HCT116 (cell line): ENCODE data around the gene RGS18. TPM values are rescaled to one million over a fixed set of nuclear protein-coding genes. Genes with fewer than 3 reads are reported as not detected.

Experiments used
- ATAC-seq: fragments of 200-7000 bp; cut with Tn5 transposase; 2 replicates; pipeline ENCODE4 v1.9.1; 2020; ENCODE audit warnings: mild to moderate bottlenecking, moderate library complexity
- BruUV-seq: library from RNA; stranded (reverse); fragments of 400-500 nt; replicated peaks from 2 replicates; lab custom pipeline; 2021; lab: Mats Ljungman, UMichigan
- CTCF ChIA-PET: fragments of 300-600 bp; sonication (Branson Sonifier 250); formaldehyde crosslinking; loops from one replicate; lab custom pipeline; 2021; ENCODE audit warnings: antibody characterized with exemption; lab: Charles Lee
- POLR2A ChIA-PET: fragments of 300-600, 350-600 bp; sonication (Branson Sonifier 250); formaldehyde crosslinking; loops from one replicate; lab custom pipeline; 2021; ENCODE audit warnings: antibody characterized with exemption; lab: Charles Lee
- RAD21 ChIA-PET, 2 experiments: fragments of 300-600 bp; sonication (Branson Sonifier 250); formaldehyde crosslinking; loops; one replicate each; lab custom pipeline; 2023; ENCODE audit warnings: low total read pairs in 2 of 2; ENCODE audit not compliant: uncharacterized antibody in 2 of 2, unreplicated experiment in 2 of 2, low non-redundant PET in 1 of 2; lab: Charles Lee
- DNase-seq: peaks from one replicate; pipeline ENCODE4 v3.0.0-alpha.2; 2010; ENCODE audit warnings: low read depth, low spot score
- H2AFZ ChIP-seq: fragments of 200-600 bp; shearing (Covaris generic), sonication (generic); 2 replicates; pipeline ENCODE4 v1.6.1; 2017; ENCODE audit warnings: low read depth, mixed run types, mixed read lengths, antibody characterized with exemption, low read length; ENCODE audit not compliant: poor library complexity, severe bottlenecking
- H3K27ac ChIP-seq: 2 replicates; pipeline ENCODE4 v1.5.1; 2012; ENCODE audit warnings: low read depth, low read length
- H3K27me3 ChIP-seq: fragments of 200-600 bp; sonication (generic); 2 replicates; pipeline ENCODE4 v1.6.1; 2016; ENCODE audit warnings: mixed run types, low read length, mixed read lengths; ENCODE audit not compliant: insufficient read depth
- H3K36me3 ChIP-seq, 2 experiments: fragments of 200-500 bp in 1 of 2; fragments of 200-600 bp in 1 of 2; sonication (Bioruptor generic) in 1 of 2; sonication (generic) in 1 of 2; 2 replicates each; pipeline versions ENCODE4 v1.5.1 to v1.6.1; 2014 to 2016; ENCODE audit warnings: low read length in 2 of 2, inconsistent platforms in 1 of 2, mixed read lengths in 1 of 2, mixed run types in 1 of 2; ENCODE audit not compliant: insufficient read depth in 2 of 2, control insufficient read depth in 1 of 2
- H3K4me1 ChIP-seq, 2 experiments: fragments of 200-600 bp in 1 of 2; sonication (generic) in 1 of 2; 2 replicates each; pipeline versions ENCODE4 v1.5.1 to v1.6.1; 2012 to 2017; ENCODE audit warnings: low read length in 2 of 2, inconsistent platforms in 1 of 2, mild to moderate bottlenecking in 1 of 2, mixed read lengths in 1 of 2, mixed run types in 1 of 2, moderate library complexity in 1 of 2; ENCODE audit not compliant: insufficient read depth in 2 of 2, control insufficient read depth in 1 of 2
- H3K4me2 ChIP-seq: fragments of 200-600 bp; sonication (generic); 2 replicates; pipeline ENCODE4 v1.6.1; 2017; ENCODE audit warnings: mixed run types, low read length, mixed read lengths
- H3K4me3 ChIP-seq, 2 experiments: fragments of 200-600 bp in 1 of 2; sonication (generic) in 1 of 2; replicated peaks in 1 of 2; 2 replicates each; pipeline ENCODE4 v1.5.1; 2011 to 2016; ENCODE audit warnings: low read length in 2 of 2, control low read depth in 1 of 2, low read depth in 1 of 2, mild to moderate bottlenecking in 1 of 2, mixed read lengths in 1 of 2, mixed run types in 1 of 2
- H3K79me2 ChIP-seq: fragments of 200-600 bp; sonication (generic); 2 replicates; pipeline ENCODE4 v1.6.1; 2017; ENCODE audit warnings: mild to moderate bottlenecking, mixed run types, low read length, moderate library complexity, mixed read lengths; ENCODE audit not compliant: insufficient read depth
- H3K9ac ChIP-seq: fragments of 200-600 bp; sonication (generic); 2 replicates; pipeline ENCODE4 v1.6.1; 2016; ENCODE audit warnings: low read length, mixed read lengths
- H3K9me2 ChIP-seq: fragments of 200-600 bp; sonication (generic), shearing (Covaris generic); 2 replicates; pipeline ENCODE4 v1.6.1; 2017; ENCODE audit warnings: mixed run types, mild to moderate bottlenecking, moderate library complexity; ENCODE audit not compliant: insufficient read depth
- H3K9me3 ChIP-seq, 2 experiments: fragments of 200-500 bp in 1 of 2; fragments of 200-600 bp in 1 of 2; sonication (Bioruptor generic) in 1 of 2; sonication (generic) in 1 of 2; 2 replicates each; pipeline ENCODE4 v1.6.1; 2014 to 2017; ENCODE audit warnings: low read length in 2 of 2, mixed read lengths in 2 of 2, inconsistent platforms in 1 of 2, low read depth in 1 of 2, mild to moderate bottlenecking in 1 of 2, mixed run types in 1 of 2, moderate library complexity in 1 of 2; ENCODE audit not compliant: control insufficient read depth in 1 of 2, insufficient read depth in 1 of 2
- H4K20me1 ChIP-seq: fragments of 200-600 bp; sonication (generic), shearing (Covaris generic); 2 replicates; pipeline ENCODE4 v1.6.1; 2017; ENCODE audit warnings: mixed run types, mild to moderate bottlenecking, moderate library complexity; ENCODE audit not compliant: insufficient read depth
- CBX3 ChIP-seq: IDR thresholded peaks from 2 replicates; pipeline ENCODE4 v1.6.1; 2012; ENCODE audit warnings: low read depth
- CEBPB ChIP-seq: IDR thresholded peaks from 2 replicates; pipeline ENCODE4 v1.6.1; 2012; ENCODE audit warnings: low read depth
- ELF1 ChIP-seq: IDR thresholded peaks from 2 replicates; pipeline ENCODE4 v1.6.1; 2012; ENCODE audit warnings: low read depth, borderline replicate concordance
- EZH2 ChIP-seq: fragments of 200-600 bp; sonication (generic); IDR thresholded peaks from 2 replicates; pipeline ENCODE4 v1.6.1; 2017; ENCODE audit warnings: antibody characterized with exemption, mixed run types
- EZH2phosphoT487 ChIP-seq: fragments of 200-600 bp; IDR thresholded peaks from 2 replicates; pipeline ENCODE4 v1.6.1; 2018; ENCODE audit warnings: antibody characterized with exemption, borderline replicate concordance
- FOSL1 ChIP-seq: IDR thresholded peaks from 2 replicates; pipeline ENCODE4 v1.6.1; 2012; ENCODE audit warnings: low read depth
- POLR2A ChIP-seq: IDR thresholded peaks from 2 replicates; pipeline ENCODE4 v1.7.0; 2011; ENCODE audit warnings: borderline replicate concordance; ENCODE audit not compliant: insufficient read depth, insufficient read length; ENCODE audit errors: extremely low read depth
- POLR2AphosphoS5 ChIP-seq: IDR thresholded peaks from 2 replicates; pipeline ENCODE4 v1.6.1; 2011; ENCODE audit warnings: mild to moderate bottlenecking, low read depth, low read length, moderate library complexity
- RAD21 ChIP-seq: IDR thresholded peaks from 2 replicates; pipeline ENCODE4 v1.6.1; 2012; ENCODE audit warnings: low read depth, mild to moderate bottlenecking
- REST ChIP-seq: IDR thresholded peaks from 2 replicates; pipeline ENCODE4 v1.6.1; 2012; ENCODE audit warnings: low read depth
- SIN3A ChIP-seq: IDR thresholded peaks from 2 replicates; pipeline ENCODE4 v1.6.1; 2012; ENCODE audit warnings: low read depth
- SP1 ChIP-seq: IDR thresholded peaks from 2 replicates; pipeline ENCODE4 v1.6.1; 2012; ENCODE audit warnings: low read depth
- SRF ChIP-seq: IDR thresholded peaks from 2 replicates; pipeline ENCODE4 v1.6.1; 2012; ENCODE audit warnings: low read depth
- TCF7L2 ChIP-seq: IDR thresholded peaks from 2 replicates; pipeline ENCODE4 v1.7.0; 2011; ENCODE audit warnings: borderline replicate concordance, inconsistent platforms; ENCODE audit not compliant: insufficient read depth, insufficient read length; ENCODE audit errors: extremely low read depth
- ZBTB33 ChIP-seq: IDR thresholded peaks from 2 replicates; pipeline ENCODE4 v1.6.1; 2011; ENCODE audit warnings: mild to moderate bottlenecking, low read length, moderate library complexity; ENCODE audit not compliant: insufficient replicate concordance; ENCODE audit errors: extremely low read depth
- ZNF274 ChIP-seq: fragments of 200-500 bp; sonication (Bioruptor generic); IDR thresholded peaks from 2 replicates; pipeline ENCODE4 v1.6.1; 2014; ENCODE audit warnings: mild to moderate bottlenecking, low read depth, low read length, inconsistent platforms
- intact Hi-C: fragments of 100-400 bp; cut with micrococcal nuclease; formaldehyde crosslinking; loops from 2 replicates; pipeline ENCODE4 v1.10.0; 2022
- total RNA-seq: library from RNA; stranded (reverse); gene quantifications from one replicate; pipeline ENCODE4 v1.2.1, GENCODE V29; 2021; ENCODE audit not compliant: unreplicated experiment

Gene RGS18
- total RNA-seq, 1 experiment from 2014 or later: not detected

- Histone ChIP-seq H3K27me3 (no peaks in the 10 kb centered on the region), H3K9me2 (no peaks in the 10 kb centered on the region), H3K79me2 (no peaks in the 10 kb centered on the region), H3K4me1 (no peaks in the 10 kb centered on the region), H4K20me1 (no peaks in the 10 kb centered on the region), H2AFZ (no peak overlapping the region), H3K4me2 (no peak overlapping the region), H3K9ac (no peak overlapping the region), H3K4me3 (no peak overlapping the region), H3K9me3 (peaks cover 0 to 6% of the 10 kb centered on the region in 2 experiments; a peak in 1 of 4 replicates), H3K36me3 (no peaks in the 10 kb centered on the region), H3K27ac (no peak overlapping the region)
- ChIA-PET POLR2A (no interaction called here), RAD21 (no interaction called here), CTCF (no interaction called here)
- DNase-seq: no peak
- intact Hi-C loops: no loop called here
- TF ChIP-seq FOSL1 (no peak), REST (no peak), ELF1 (no peak), SP1 (no peak), ZNF274 (no peak), EZH2phosphoT487 (no peak), CBX3 (no peak), TCF7L2 (no peak), EZH2 (no peak), RAD21 (no peak), SRF (no peak), POLR2AphosphoS5 (no peak), CEBPB (no peak), POLR2A (no peak), SIN3A (no peak), ZBTB33 (no peak)
- ATAC-seq: no peak
- BruUV-seq: no TSS peak
Observed at GRCh38 chr1:192201303-192201702, 43.0 kb downstream of the RGS18 start.
